GM23248 (cell line): Measurements from ENCODE around the gene GPRASP1. TPM values are rescaled to one million over a fixed set of nuclear protein-coding genes. Genes with fewer than 3 reads are reported as not detected.
"Not testable (repeated sequence)": the region's sequence is repeated elsewhere in the genome, so short reads cannot be mapped to it uniquely, and the experiment has no call there.

Experiments used
- DNase-seq: peaks from one replicate; pipeline ENCODE4 v3.0.0-alpha.2; 2015
- H2AFZ ChIP-seq: fragments of 200-600 bp; sonication (generic); 2 replicates; pipeline ENCODE4 v1.6.1; 2016; ENCODE audit warnings: antibody characterized with exemption
- H3F3A ChIP-seq: fragments of 200-600 bp; sonication (generic); 2 replicates; pipeline ENCODE4 v1.6.1; 2016; ENCODE audit warnings: mild to moderate bottlenecking, antibody characterized with exemption, mixed run types; ENCODE audit not compliant: insufficient read depth
- H3K27ac ChIP-seq: fragments of 200-600 bp; sonication (generic); 2 replicates; pipeline ENCODE4 v1.5.1; 2016; ENCODE audit warnings: mild to moderate bottlenecking
- H3K27me3 ChIP-seq: fragments of 200-600 bp; sonication (generic); replicated peaks from 2 replicates; pipeline ENCODE4 v1.6.1; 2016; ENCODE audit warnings: mild to moderate bottlenecking; ENCODE audit not compliant: insufficient read depth
- H3K36me3 ChIP-seq: fragments of 200-600 bp; sonication (generic); 2 replicates; pipeline ENCODE4 v1.6.1; 2016; ENCODE audit warnings: low read depth, mild to moderate bottlenecking
- H3K4me1 ChIP-seq: fragments of 200-600 bp; sonication (generic); 2 replicates; pipeline ENCODE4 v1.6.1; 2016; ENCODE audit warnings: mild to moderate bottlenecking; ENCODE audit not compliant: insufficient read depth
- H3K4me2 ChIP-seq: fragments of 200-600 bp; sonication (generic); one replicate; pipeline ENCODE4 v1.6.1; 2016; ENCODE audit warnings: mild to moderate bottlenecking; ENCODE audit not compliant: unreplicated experiment
- H3K4me3 ChIP-seq: fragments of 200-600 bp; sonication (generic); 2 replicates; pipeline ENCODE4 v1.5.1; 2016; ENCODE audit warnings: mild to moderate bottlenecking
- H3K79me2 ChIP-seq: fragments of 200-600 bp; sonication (generic); 2 replicates; pipeline ENCODE4 v1.6.1; 2016; ENCODE audit warnings: mild to moderate bottlenecking; ENCODE audit not compliant: insufficient read depth
- H3K9ac ChIP-seq: fragments of 200-600 bp; sonication (generic); 2 replicates; pipeline ENCODE4 v1.6.1; 2016; ENCODE audit warnings: mild to moderate bottlenecking
- H3K9me2 ChIP-seq: fragments of 200-600 bp; sonication (generic); 2 replicates; pipeline ENCODE4 v1.6.1; 2016; ENCODE audit warnings: mixed run types, mild to moderate bottlenecking, moderate library complexity; ENCODE audit not compliant: insufficient read depth
- H3K9me3 ChIP-seq: fragments of 200-600 bp; sonication (generic); one replicate; pipeline ENCODE4 v1.6.1; 2017; ENCODE audit warnings: low read depth
- H4K20me1 ChIP-seq: fragments of 200-600 bp; sonication (generic); 2 replicates; pipeline ENCODE4 v1.6.0; 2016; ENCODE audit not compliant: insufficient read depth
- EZH2 ChIP-seq: fragments of 200-600 bp; sonication (generic); IDR thresholded peaks from 2 replicates; pipeline ENCODE4 v1.6.1; 2018; ENCODE audit warnings: antibody characterized with exemption, mild to moderate bottlenecking; ENCODE audit not compliant: insufficient read depth, poor library complexity, severe bottlenecking
- EZH2phosphoT487 ChIP-seq: fragments of 200-600 bp; sonication (generic); IDR thresholded peaks from 2 replicates; pipeline ENCODE4 v1.6.1; 2018; ENCODE audit warnings: antibody characterized with exemption, moderate library complexity, mild to moderate bottlenecking, low read depth; ENCODE audit not compliant: insufficient read depth
- WGBS, 2 experiments: methylation state at CpG; one replicate each; pipeline ENCODE4 v1.1.6; 2015 to 2017; ENCODE audit warnings: low lambda C conversion rate in 2 of 2, low coverage in 1 of 2; ENCODE audit errors: missing lambda C conversion rate in 2 of 2; 5-methylcytosine and 5-hydroxymethylcytosine counted together
- in situ Hi-C: fragments of 300-500 bp; cut with MboI; formaldehyde crosslinking; loops from 2 replicates; pipeline ENCODE4 v1.15.0; 2020
- polyA plus RNA-seq: library from polyadenylated mRNA; unstranded; fragments of >200 nt; fragmentation: Nextera tagmentation; extraction: Ambion mirVana; gene quantifications from 2 replicates; pipeline ENCODE4 v1.2.1, GENCODE V29; 2016
- total RNA-seq: library from RNA; depleted of rRNA; stranded (reverse); fragments of >200 nt; shearing (Covaris generic); gene quantifications from 2 replicates; pipeline ENCODE4 v1.2.3, GENCODE V29; 2014

The GPRASP1 gene
- total and polyA plus RNA-seq, 2 experiments from 2014 or later, result 0.45 to 0.54 TPM

GRCh38 chrX:102669526-102669925 lies 18.2 kb downstream of the GPRASP1 start:
- no peaks in the 10 kb centered on the region for H3F3A ChIP-seq
- no peaks in the 10 kb centered on the region for H4K20me1 ChIP-seq
- no peak overlapping the region for H3K4me3 ChIP-seq
- H3K9me2 ChIP-seq, result no peaks in the 10 kb centered on the region
- H3K27ac ChIP-seq, result no peak overlapping the region
- H3K79me2 ChIP-seq, result no peaks in the 10 kb centered on the region
- H3K36me3 ChIP-seq, result no peaks in the 10 kb centered on the region
- no peaks in the 10 kb centered on the region for H3K27me3 ChIP-seq
- H3K4me1 ChIP-seq, result no peaks in the 10 kb centered on the region
- in situ Hi-C loops, result no loop called here
- TF ChIP-seq EZH2, result no peak
- TF ChIP-seq EZH2phosphoT487, result no peak
- H2AFZ ChIP-seq, result no peak overlapping the region
- no peaks in the 10 kb centered on the region for H3K9me3 ChIP-seq
- no peak for DNase-seq
- no peak overlapping the region for H3K4me2 ChIP-seq
- 92 to 100% methylated on average over 2 to 3 of the region's 4 CpGs for WGBS, 2 experiments
- no peak overlapping the region for H3K9ac ChIP-seq

- WGBS, 2 experiments, result 65 to 67% methylated on average over 2 to 3 of the region's 3 CpGs
- TF ChIP-seq EZH2phosphoT487, result no peak
- no peak for TF ChIP-seq EZH2
- in situ Hi-C loops, result no loop called here
These were observed 21.6 kb downstream of the GPRASP1 start for GRCh38 chrX:102672856-102673255.

DNA sequence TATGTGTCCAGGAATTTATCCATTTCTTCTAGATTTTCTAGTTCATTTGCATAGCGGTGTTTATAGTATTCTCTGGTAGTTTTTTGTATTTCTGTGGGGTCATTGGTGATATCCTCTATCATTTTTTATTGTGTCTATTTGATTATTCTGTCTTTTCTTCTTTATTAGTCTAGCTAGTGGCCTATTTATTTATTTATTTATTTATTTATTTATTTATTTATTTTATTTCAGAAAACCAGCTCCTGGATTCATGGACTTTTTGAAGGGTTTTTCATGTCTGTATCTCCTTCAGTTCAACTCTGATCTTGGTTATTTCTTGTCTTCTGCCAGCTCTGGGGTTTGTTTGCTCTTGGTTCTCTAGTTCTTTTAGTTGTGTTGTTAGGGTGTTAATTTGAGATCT lies 26.2 kb downstream of the GPRASP1 start:
- H3K9ac ChIP-seq, H3K4me3 ChIP-seq, H3K36me3 ChIP-seq, in situ Hi-C loops, H3K9me3 ChIP-seq, DNase-seq, H3K27ac ChIP-seq, H3K79me2 ChIP-seq, H3K4me1 ChIP-seq, H3K9me2 ChIP-seq, H3F3A ChIP-seq, H4K20me1 ChIP-seq, H3K4me2 ChIP-seq, H3K27me3 ChIP-seq, H2AFZ ChIP-seq: not testable (repeated sequence)
- 100% methylated on average over 1 of the region's 1 CpG for WGBS, 2 experiments

More at GRCh38 chrX:102672856-102673255, 21.6 kb downstream of the GPRASP1 start:
- DNase-seq, result no peak
- H3F3A ChIP-seq, result no peaks in the 10 kb centered on the region
- H4K20me1 ChIP-seq, result no peaks in the 10 kb centered on the region
- no peaks in the 10 kb centered on the region for H3K9me3 ChIP-seq
- no peak overlapping the region for H3K4me2 ChIP-seq
- no peaks in the 10 kb centered on the region for H3K9me2 ChIP-seq
- no peaks in the 10 kb centered on the region for H3K4me1 ChIP-seq
- no peaks in the 10 kb centered on the region for H3K27me3 ChIP-seq
- H3K79me2 ChIP-seq, result no peaks in the 10 kb centered on the region
- no peak overlapping the region for H3K9ac ChIP-seq
- no peak overlapping the region for H2AFZ ChIP-seq
- no peaks in the 10 kb centered on the region for H3K36me3 ChIP-seq
- H3K27ac ChIP-seq, result no peak overlapping the region
- H3K4me3 ChIP-seq, result no peak overlapping the region

DNA sequence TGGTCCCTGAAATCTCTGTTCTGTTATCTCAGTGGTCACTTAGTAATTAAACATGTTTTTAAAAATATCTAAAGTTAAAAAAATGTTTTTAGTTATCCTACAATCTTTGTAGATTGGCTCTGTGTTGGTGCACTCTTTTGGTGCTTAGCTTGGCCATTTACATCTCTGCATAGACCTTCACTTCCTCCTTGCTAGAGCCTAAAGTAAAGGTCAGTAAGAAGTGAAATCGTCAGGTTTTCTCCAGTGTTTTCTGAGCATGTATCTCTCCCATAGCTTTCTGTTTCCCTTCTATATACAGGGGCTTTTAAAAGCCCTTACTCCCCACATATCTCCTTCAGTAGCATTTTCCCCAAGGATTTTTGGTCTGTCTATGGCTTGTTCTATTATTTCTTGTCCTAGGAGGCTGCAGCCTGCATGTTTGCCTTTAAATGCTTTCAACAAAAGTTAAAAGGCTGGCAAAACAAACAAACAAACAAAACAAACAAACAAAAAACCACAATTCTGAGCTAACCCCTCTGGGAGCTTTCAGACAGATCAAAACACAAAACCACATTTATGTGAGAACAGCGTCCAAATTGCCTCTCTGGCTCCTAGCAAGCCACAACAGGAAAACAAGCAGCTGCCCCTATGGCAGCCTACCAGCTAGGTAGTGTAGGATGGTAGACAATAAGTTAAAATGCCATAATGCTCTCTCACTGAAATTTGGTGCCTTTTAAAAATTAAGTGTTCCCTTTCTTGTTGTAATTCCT lies 33.7 kb downstream of the GPRASP1 start:
- Histone ChIP-seq H3K4me3 (no peak overlapping the region), H3K79me2 (no peaks in the 10 kb centered on the region), H3K4me2 (no peak overlapping the region), H3K9ac (no peak overlapping the region), H3K9me2 (no peaks in the 10 kb centered on the region), H3K27me3 (no peaks in the 10 kb centered on the region), H3K27ac (no peak overlapping the region), H4K20me1 (no peaks in the 10 kb centered on the region), H3F3A (no peaks in the 10 kb centered on the region), H3K9me3 (no peaks in the 10 kb centered on the region), H3K36me3 (no peaks in the 10 kb centered on the region), H2AFZ (no peak overlapping the region), H3K4me1 (no peaks in the 10 kb centered on the region)
- no peak for DNase-seq
- WGBS, 2 experiments, result 11 to 22% methylated on average over 2 of the region's 2 CpGs
- in situ Hi-C loops, result no loop called here
- no peak for TF ChIP-seq EZH2phosphoT487
- no peak for TF ChIP-seq EZH2

- H3F3A ChIP-seq, result no peaks in the 10 kb centered on the region
- H3K4me1 ChIP-seq, result no peaks in the 10 kb centered on the region
- DNase-seq, result no peak
- no peak for TF ChIP-seq EZH2
- no peak for TF ChIP-seq EZH2phosphoT487
- no peaks in the 10 kb centered on the region for H3K27me3 ChIP-seq
- H3K9me3 ChIP-seq, result no peaks in the 10 kb centered on the region
- H3K4me2 ChIP-seq, result no peak overlapping the region
- in situ Hi-C loops, result no loop called here
- H2AFZ ChIP-seq, result no peak overlapping the region
- WGBS, 2 experiments, result 97 to 100% methylated on average over 3 of the region's 3 CpGs
- no peak overlapping the region for H3K9ac ChIP-seq
- H4K20me1 ChIP-seq, result no peaks in the 10 kb centered on the region
- no peaks in the 10 kb centered on the region for H3K36me3 ChIP-seq
- no peaks in the 10 kb centered on the region for H3K79me2 ChIP-seq
- H3K27ac ChIP-seq, result no peak overlapping the region
- H3K4me3 ChIP-seq, result no peak overlapping the region
- H3K9me2 ChIP-seq, result no peaks in the 10 kb centered on the region
These were observed 43.5 kb downstream of the GPRASP1 start for GRCh38 chrX:102694749-102695148.
